HT-29 (cell line): ENCODE results near the gene EXOC6B. TPM values are rescaled to one million over a fixed set of nuclear protein-coding genes. Genes with fewer than 3 reads are reported as not detected.
A peak's percentile ranks its signal among the peaks of the same experiment; 100 is the strongest.

ENCODE experiments used
- DNase-seq: peaks from one replicate; pipeline ENCODE4 v3.0.0-alpha.2; 2015; ENCODE audit warnings: low spot score
- total RNA-seq: library from RNA; depleted of rRNA; stranded (reverse); fragments of >200 nt; shearing (Covaris generic); gene quantifications from 2 replicates; pipeline ENCODE4 v1.2.3, GENCODE V29; 2014; rRNA removed

Gene EXOC6B
- 0.89 and 6.3 TPM in 2 replicates for total RNA-seq

GRCh38 chr2:72825257-72826155 lies at the start of gene EXOC6B:
Gene EXOC6B (minus strand): TSS chr2:72826033.
- DNase-seq, result peak; percentile 76

DNA sequence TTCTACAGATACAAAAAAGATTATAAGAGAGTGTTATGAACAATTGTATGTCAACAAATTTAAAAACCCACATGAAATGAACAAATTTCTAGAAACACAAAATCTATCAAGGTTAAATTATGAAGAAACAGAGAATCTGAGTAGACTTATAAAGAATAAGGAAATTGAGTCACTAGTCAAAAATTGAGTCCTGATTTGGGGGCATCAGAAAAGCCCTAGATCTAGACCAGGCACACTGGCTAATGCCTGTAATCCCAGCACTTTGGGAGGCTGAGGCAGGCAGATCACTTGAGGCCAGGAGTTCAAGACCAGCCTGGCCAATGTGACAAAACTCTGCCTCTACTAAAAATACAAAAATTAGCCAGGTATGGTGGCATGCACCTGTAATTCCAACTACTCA lies 46.0 kb upstream of the EXOC6B start:
- no peak for DNase-seq

DNA sequence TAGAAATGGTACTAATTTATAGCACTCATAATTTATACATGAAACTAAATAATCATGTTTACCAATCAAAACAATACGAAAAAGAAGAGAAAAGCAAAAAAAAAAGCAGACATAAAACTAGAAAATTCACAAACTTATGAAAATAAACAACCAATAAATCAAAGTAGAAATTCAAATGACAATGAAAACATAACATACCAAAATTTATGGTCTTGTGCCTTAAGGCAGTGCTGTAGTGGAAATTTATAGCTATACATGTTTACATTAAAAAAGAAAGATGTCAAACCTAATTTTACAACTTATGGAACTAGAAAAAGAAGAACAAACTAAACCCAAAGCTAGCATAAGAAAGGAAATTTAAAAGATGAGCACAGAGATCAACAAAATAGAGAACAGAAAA lies 45.2 kb upstream of the EXOC6B start:
- no peak for DNase-seq

GRCh38 chr2:72864500-72864899 lies 38.7 kb upstream of the EXOC6B start:
- DNase-seq, result no peak

DNA sequence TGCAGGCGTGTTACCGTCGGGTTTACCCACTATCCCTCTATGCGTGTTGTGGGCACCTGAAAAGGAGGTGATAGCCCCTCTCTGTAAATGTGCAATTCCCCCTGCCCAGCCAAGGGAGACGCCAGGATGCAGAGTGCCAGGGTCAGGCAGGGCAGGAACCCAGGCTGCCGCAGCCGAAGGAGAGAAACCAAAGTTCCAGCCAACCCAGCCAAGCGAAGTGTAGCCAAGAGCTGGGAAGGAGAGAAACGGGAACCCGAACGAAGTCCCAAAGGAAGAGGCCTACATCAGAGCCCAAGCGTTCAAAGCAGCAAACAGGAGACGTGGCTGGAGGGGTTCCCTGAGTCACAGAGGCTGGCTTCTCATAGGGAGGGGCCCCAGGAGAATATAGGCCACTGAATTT lies 37.2 kb upstream of the EXOC6B start:
- DNase-seq, result no peak

GRCh38 chr2:72862239-72862988 lies 36.6 kb upstream of the EXOC6B start:
- DNase-seq, result peak; percentile 95

- peak; percentile 91 for DNase-seq
These were observed 34.0 kb upstream of the EXOC6B start for GRCh38 chr2:72859831-72860262.

DNA sequence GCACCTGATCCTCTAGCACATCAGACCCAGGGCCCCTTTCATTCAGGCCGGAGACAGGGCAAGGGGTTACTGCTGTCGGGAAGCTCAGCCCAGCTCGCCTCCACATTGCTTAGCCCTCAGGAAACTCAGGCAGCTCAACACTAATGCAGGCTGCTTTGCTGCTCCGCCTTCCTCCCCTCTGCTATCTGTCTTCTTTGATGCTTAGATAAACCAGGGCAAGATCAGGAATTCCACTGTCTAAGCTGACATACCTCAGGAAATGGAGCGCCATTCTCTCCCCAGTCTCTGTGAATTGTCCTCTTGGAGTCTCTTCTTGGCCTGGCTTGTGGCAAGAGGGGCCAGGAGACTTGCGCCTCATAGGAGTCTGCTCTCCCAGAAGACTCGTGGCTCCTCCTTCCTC lies 25.5 kb upstream of the EXOC6B start:
- no peak for DNase-seq

DNA sequence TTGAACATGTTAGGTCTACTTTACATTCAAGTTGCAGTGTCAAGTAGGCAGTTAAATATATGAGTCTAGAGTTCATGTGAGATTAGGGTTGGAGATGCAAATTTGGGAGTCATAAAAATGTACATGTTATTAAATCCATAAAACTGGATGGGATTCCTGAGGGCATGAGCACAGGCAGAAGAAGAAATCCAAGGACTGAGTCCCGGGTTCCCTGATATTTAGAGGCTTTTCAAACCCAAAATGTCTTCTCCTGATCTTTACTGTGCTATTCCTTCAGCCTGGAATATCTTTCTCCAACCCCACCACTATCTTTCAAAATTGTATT lies 23.3 kb upstream of the EXOC6B start:
- DNase-seq, result no peak

DNA sequence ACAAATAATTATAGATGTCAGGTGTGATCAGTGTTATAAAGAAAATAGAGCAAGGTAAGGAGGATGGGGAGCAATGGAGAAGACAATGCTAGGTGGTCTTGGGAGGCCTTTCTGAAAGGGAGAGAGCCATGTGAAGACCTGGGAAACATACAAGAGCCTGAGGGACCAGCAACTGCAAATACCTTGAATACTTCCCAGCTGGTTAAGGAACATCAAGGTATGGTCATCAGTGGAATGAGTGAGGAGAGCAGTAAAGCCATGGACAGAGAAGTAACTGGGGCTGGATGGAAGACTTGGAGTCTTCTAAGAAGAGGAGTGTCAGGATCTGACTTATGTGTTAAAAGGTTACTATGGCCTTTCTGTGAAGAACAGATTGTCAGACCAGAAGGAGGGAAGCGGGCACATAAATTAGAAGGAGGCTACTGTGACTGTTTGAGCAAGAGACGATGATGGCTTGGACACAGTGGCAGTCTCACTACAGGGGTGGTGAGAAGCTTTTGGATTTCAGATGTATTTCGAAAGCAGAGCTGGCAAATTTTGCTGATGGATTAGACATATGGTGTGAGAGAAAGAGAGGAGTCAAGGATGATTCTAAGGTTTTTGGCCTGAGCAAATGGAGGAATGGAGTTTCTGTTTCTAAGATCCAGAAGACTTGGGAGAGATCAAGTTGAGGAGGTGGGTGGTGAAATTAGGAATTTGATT lies 22.8 kb upstream of the EXOC6B start:
- no peak for DNase-seq

DNA sequence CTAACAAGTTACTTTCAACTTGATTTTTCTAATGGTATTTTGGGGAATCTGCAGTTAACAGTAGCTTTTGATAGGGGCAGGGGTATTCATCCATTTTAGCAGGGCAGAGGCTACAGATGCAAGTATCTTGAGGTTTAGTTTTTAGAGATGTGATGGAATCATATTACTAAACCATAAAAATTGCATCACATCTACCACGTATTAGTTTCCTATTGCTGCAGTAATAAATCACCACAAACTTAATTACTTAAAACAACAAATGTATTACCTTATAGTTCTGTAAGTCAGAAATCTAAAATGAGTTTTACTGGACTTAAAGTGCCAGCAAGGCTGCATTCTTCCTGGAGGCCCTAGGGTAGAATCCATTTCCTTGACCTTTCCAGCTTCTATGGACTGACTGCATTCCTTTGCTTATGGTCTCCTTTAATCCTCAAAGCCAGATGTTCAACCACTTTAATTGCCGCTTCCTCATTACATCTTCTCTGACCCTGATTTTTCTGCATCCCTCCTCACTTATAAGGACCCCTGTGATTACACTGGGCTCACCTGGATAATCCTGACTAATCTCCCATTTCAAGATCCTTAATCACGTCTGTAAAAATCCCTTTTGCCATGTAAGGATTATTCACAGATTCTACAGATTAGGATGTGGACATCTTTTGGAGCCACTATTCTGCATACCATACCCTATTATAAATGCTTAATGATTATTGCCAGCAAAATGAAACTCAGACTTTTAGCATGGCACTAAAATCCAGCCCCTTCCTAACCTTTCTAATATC lies 21.9 kb upstream of the EXOC6B start:
- no peak for DNase-seq

- no peak for DNase-seq
These were observed 20.6 kb upstream of the EXOC6B start for GRCh38 chr2:72846171-72847095.

DNA sequence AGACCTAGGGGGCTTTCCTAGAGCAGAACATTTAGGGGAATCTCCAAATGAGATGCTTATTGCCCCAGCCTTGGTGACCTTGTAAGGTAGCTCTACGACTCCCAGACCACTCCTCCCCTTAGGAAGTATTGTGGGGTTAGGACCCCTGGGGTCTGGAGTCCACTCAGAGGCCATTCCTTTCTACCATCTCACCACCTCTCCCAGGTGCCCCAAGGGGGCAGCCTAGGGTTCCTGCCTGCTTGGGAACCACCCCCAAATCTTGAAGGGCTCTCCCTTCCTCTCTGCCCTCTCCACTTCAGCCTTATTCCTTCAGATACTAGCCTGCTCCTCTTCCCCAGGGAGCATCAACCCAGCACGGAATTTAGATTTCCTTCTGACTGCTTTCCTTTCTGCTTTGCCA lies 17.5 kb upstream of the EXOC6B start:
- no peak for DNase-seq

DNA sequence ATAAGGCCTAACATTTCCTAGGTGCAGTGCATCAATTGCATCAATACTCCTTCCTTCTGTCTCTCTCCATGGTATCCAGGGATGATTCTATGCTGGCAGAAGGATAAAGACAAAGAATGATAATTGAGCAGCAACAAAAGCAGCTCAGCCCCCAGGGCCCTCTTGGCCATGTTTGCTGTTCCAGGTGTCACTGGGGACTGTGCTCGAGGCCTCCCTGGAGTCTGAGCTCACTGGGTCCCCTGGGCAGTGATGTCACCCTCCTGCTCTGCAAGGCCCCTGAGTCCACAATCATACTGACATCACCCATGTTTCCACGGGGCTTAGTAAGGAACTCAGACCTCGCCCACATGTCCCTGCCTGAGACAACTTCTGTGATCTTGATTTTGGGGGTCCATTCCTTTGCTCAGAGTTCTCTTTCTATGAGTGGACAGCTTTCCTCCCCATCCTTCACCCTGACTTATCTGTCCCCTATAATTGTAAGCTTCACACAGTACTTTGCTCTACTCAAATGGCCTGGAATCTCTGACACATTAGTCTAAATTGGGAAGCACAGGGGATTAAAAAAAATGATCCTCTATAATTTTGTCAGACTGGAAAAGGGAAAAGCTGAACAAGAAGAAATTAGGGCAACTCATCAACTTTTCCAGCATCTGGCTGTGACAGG lies 15.8 kb upstream of the EXOC6B start:
- DNase-seq, result no peak

GRCh38 chr2:72840066-72840465 lies 14.2 kb upstream of the EXOC6B start:
- DNase-seq, result no peak

DNA sequence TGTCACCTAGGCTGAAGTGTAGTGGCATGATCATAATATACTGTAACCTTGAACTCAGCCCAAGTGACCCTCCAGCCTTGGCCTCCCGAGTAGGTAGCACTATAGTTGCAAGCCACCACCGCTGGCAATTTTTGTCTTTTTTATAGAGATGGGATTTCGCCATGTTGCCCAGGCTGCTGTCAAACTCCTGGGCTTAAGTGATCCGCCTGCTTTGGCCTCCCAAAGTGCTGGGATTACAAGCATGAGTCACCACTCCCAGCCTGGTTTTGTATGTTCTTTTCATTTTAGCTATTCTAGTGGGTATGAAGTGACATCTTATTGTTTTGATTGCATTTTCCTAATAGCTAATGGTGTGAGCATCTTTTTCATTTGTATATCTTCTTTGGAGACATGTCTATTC lies 11.3 kb upstream of the EXOC6B start:
- DNase-seq, result no peak

DNA sequence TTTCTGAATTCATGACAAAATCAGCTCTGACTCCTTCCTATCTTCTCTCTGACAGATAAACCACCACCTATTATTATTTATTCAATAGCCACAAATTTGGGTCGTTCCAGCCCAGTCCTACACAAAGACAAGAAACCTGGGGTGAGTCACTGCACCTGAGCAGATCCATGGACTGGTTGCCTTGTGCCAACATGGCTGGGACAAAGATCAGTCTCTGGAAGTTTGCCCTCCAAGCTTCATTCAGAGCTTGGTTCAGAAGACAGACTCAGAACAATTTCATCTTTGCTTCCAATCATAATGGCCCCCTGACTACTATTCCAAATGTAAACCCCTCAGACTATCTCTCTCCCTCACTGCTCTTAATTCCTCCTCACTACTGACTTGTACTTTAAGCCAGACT lies 9.6 kb upstream of the EXOC6B start:
- DNase-seq, result no peak

DNA sequence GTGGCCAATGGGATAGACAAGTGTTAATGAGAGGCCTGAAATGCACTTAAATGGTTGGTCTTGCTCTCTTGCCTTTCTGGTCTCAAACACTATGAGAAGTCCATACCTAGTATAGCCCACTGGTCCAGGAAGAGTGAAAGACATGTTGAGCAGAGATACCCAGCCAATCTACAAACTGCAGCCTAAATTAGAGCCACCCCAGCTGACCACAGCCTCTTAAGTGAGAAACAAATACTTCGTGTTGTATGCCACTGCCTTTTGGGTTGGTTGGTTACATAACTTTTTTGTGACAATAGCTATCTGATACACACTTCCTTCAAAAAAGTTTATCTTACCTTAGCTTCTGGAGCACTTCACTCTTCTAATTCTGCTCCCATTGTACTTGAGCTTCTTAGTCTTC lies 8.8 kb upstream of the EXOC6B start:
- DNase-seq, result no peak

GRCh38 chr2:72833084-72833714 lies 7.4 kb upstream of the EXOC6B start:
- no peak for DNase-seq
